OCI-LY3 (cell line): ENCODE data around the gene AGRP.
A peak's percentile ranks its signal among the peaks of the same experiment; 100 is the strongest.

Experiments
- H2AFZ ChIP-seq: fragments of 200-600, 300-600 bp; shearing (Covaris generic); 2 replicates; pipeline ENCODE4 v1.6.0; 2014; ENCODE audit warnings: antibody characterized with exemption, low read depth, low read length
- H3K27ac ChIP-seq: fragments of 200-600, 300-600 bp; sonication (generic); 2 replicates; pipeline ENCODE4 v1.5.1; 2014; ENCODE audit warnings: mild to moderate bottlenecking, low read length, moderate library complexity, mixed read lengths
- H3K27me3 ChIP-seq: fragments of 200-600, 300-600 bp; sonication (generic); 2 replicates; pipeline ENCODE4 v1.6.1; 2014; ENCODE audit warnings: low read depth, low read length, mixed read lengths
- H3K36me3 ChIP-seq: fragments of 200-600, 300-600 bp; sonication (generic); replicated peaks from 2 replicates; pipeline ENCODE3; 2014; ENCODE audit warnings: low read depth, low read length, mixed read lengths
- H3K4me1 ChIP-seq: fragments of 300-600, 200-600 bp; sonication (generic); 2 replicates; pipeline ENCODE4 v1.6.1; 2014; ENCODE audit warnings: low read length, mixed read lengths
- H3K4me2 ChIP-seq: fragments of 200-600, 300-600 bp; sonication (generic); 2 replicates; pipeline ENCODE4 v1.6.1; 2014; ENCODE audit warnings: low read length, mixed read lengths
- H3K4me3 ChIP-seq: fragments of 300-600, 200-600 bp; sonication (generic); 2 replicates; pipeline ENCODE4 v1.5.1; 2014; ENCODE audit warnings: antibody characterized with exemption, mild to moderate bottlenecking, low read length, moderate library complexity
- H3K79me2 ChIP-seq: fragments of 300-600, 200-600 bp; shearing (Covaris generic); 2 replicates; pipeline ENCODE4 v1.6.1; 2014; ENCODE audit warnings: mild to moderate bottlenecking, low read length, mixed read lengths
- H3K9ac ChIP-seq: fragments of 300-600, 200-600 bp; shearing (Covaris generic); 2 replicates; pipeline ENCODE4 v1.6.0; 2014; ENCODE audit warnings: mild to moderate bottlenecking, low read length, moderate library complexity
- H3K9me3 ChIP-seq: fragments of 200-600, 300-600 bp; shearing (Covaris generic); 2 replicates; pipeline ENCODE4 v1.6.1; 2014; ENCODE audit warnings: low read length, mixed read lengths; ENCODE audit not compliant: insufficient read depth
- H4K20me1 ChIP-seq: fragments of 200-600, 300-600 bp; sonication (generic); 2 replicates; pipeline ENCODE4 v1.6.1; 2016; ENCODE audit warnings: low read length, mixed read lengths; ENCODE audit not compliant: insufficient read depth
- CTCF ChIP-seq: fragments of 200-600, 300-600 bp; sonication (generic); IDR thresholded peaks from 2 replicates; pipeline ENCODE4 v1.5.1; 2014; ENCODE audit warnings: antibody characterized with exemption, low read length, low read depth
- EZH2phosphoT487 ChIP-seq: fragments of 200-600 bp; shearing (Covaris generic); IDR thresholded peaks from 2 replicates; pipeline ENCODE4 v1.6.1; 2018; ENCODE audit warnings: antibody characterized with exemption, mixed run types, low read depth

The AGRP gene

DNA sequence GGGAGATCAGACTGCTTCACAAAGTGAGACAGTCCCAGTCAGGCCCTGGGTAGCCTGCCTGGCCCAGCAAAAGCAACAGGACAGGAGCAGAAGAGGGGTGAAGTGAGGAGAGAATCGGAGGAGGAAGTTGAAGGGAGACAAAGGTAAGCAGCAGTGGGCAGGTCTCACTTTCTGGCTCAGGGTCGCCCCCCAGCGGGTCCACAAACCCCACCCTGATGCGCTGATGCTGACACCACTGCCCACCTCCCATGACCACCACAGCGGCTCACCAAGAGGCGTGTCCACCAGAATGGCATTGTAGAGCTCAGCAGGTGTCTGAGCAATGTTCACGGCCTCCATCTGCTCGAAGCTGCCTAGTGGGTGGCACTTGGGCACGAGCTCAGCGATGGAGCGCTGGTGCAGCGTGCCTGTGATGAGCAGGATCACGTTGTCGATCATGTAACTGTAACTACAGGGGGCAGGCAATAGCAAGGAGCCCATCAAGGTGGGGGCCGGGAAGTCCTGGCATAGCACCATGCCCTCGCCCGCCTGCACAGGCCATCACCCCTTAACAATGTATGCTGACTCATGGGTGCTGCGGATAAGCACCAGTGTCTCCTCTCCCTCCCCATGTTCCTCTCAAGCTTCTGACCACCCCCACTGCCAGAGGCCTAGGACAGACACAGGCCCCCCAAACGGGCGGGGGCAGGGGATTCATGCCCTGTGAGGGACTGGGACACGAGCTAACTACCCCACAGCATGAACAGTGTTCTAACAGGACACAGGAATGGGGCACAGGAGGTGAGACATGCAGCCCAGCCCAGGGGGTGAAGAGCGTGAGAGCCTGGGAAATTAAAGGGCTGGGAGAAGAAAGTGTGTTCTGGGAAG, 38.9 kb downstream of the AGRP start:
- no peak overlapping the region for H2AFZ ChIP-seq
- H3K4me3 ChIP-seq: no peak overlapping the region
- H3K9ac ChIP-seq: no peak overlapping the region
- H3K27me3 ChIP-seq: no peaks in the 10 kb centered on the region
- H3K4me1 ChIP-seq: no peaks in the 10 kb centered on the region
- peaks cover 3% of the 10 kb centered on the region for H3K36me3 ChIP-seq
- H3K79me2 ChIP-seq: no peaks in the 10 kb centered on the region
- no peak overlapping the region for H3K4me2 ChIP-seq
- no peaks in the 10 kb centered on the region for H3K9me3 ChIP-seq
- H4K20me1 ChIP-seq: 0 out of 2 replicates have a peak, but pooled peaks cover under 1% of the 10 kb centered on the region
- TF ChIP-seq EZH2phosphoT487 (no peak), CTCF (0 out of 2 replicates have a peak, but pooled peaks have one; percentile 17)
- no peak overlapping the region for H3K27ac ChIP-seq

DNA sequence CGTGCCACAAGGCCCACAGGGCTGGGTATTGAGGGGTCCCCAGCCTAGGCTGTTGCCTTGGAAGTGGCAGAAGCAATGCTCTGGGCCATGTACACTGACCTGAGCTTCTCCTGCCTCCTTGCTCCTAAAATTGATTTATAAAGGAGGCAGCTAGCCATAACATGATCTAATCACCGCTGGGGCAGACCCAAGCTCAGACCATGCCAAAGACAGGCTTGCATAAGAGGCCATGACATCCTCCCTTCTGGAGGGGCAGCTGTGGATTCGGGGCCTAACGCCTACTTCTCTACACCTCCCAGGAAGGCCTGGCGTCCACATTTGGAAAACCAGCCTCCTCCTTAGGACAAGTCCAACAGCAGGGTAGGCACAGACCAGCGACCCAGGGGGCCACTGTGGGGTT, 40.1 kb downstream of the AGRP start:
- H4K20me1 ChIP-seq: no peaks in the 10 kb centered on the region

DNA sequence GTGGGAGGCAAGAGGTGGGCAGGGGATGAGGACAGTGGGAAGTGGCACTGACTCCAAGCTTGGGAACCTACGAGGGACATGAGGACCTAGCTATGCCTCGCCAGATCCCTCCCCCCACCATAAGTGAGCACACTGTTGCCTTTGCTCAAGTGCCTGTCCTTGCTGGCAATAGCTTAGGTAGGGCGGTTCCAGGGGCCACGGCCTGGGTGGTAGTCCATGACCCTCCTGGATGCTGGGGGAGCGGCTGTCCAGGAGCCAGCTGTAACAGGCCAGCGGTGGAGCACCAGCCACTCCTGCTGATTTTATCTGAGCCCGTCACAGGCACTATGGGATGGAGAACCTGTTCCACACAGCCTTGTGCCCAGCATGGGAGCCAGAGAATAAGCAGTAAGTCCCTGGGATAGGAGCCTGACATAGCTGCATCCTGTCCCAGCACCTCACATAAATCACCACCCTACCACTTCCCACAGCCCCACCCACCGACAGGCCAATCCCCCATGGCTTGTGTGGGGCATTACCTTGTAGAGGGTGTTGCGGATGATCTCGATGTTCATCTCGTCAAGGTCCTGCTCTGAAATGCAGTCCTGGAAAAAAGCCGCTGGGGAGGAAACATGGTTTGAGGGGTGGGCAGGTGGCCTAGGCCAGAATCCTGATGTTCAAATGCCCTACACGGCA, 40.6 kb downstream of the AGRP start:
- Histone ChIP-seq H3K9ac (no peak overlapping the region), H3K4me1 (peaks cover 8% of the 10 kb centered on the region), H3K79me2 (no peaks in the 10 kb centered on the region), H3K9me3 (no peaks in the 10 kb centered on the region), H3K27ac (no peak overlapping the region), H4K20me1 (no peaks in the 10 kb centered on the region), H3K4me3 (no peak overlapping the region), H3K27me3 (no peaks in the 10 kb centered on the region), H3K4me2 (no peak overlapping the region), H3K36me3 (peaks cover 12% of the 10 kb centered on the region), H2AFZ (no peak overlapping the region)
- no peak for TF ChIP-seq EZH2phosphoT487
- TF ChIP-seq CTCF: no peak

More for the DNA sequence above, 40.1 kb downstream of the AGRP start:
- no peak for TF ChIP-seq EZH2phosphoT487
- no peak for TF ChIP-seq CTCF
- Histone ChIP-seq H3K79me2 (no peaks in the 10 kb centered on the region), H3K27ac (no peak overlapping the region), H3K4me3 (no peak overlapping the region), H3K9ac (no peak overlapping the region), H3K27me3 (no peaks in the 10 kb centered on the region), H3K4me2 (no peak overlapping the region), H3K9me3 (no peaks in the 10 kb centered on the region), H3K4me1 (peaks cover 2% of the 10 kb centered on the region), H3K36me3 (peaks cover 6% of the 10 kb centered on the region), H2AFZ (no peak overlapping the region)

DNA sequence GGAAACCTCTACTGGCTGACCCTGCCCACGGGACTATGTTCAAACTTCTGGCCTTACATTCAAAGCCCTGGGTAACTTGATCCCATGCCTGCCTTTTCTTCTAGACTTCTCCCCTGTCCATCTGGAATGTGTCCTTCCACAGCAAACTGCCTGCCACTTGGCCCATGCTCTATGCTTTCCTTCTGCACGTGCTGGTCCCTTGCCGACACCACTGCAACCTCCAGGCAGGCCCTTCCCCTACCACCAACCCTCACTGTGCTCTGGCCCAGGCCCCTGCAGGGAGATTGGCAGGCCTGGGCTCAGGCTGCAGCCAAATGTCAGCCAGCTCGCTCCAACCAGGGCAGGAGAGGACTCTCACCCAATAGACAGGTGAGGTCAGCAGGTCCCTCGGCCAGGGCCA, 41.4 kb downstream of the AGRP start:
- no peaks in the 10 kb centered on the region for H3K9me3 ChIP-seq
- no peak overlapping the region for H3K4me2 ChIP-seq
- no peaks in the 10 kb centered on the region for H3K79me2 ChIP-seq
- no peak overlapping the region for H3K9ac ChIP-seq
- TF ChIP-seq EZH2phosphoT487: no peak
- H3K4me3 ChIP-seq: no peak overlapping the region
- H3K4me1 ChIP-seq: peaks cover 16% of the 10 kb centered on the region
- no peak overlapping the region for H2AFZ ChIP-seq
- H3K27me3 ChIP-seq: no peaks in the 10 kb centered on the region
- H4K20me1 ChIP-seq: no peaks in the 10 kb centered on the region
- peaks cover 12% of the 10 kb centered on the region for H3K36me3 ChIP-seq
- no peak overlapping the region for H3K27ac ChIP-seq
